Measurements from ENCODE around the gene CACNA2D3. TPM values are rescaled to one million over a fixed set of nuclear protein-coding genes. Genes with fewer than 3 reads are reported as not detected.

Gene CACNA2D3
- total and polyA plus RNA-seq, 2 donors from 2014 or later, result 5.7 to 11.2 TPM

- no peak overlapping the region for H3K9ac ChIP-seq (ENCODE audit: low read length in 3 of 3)
- FAIRE-seq, result no peak
- H3K27ac ChIP-seq (ENCODE audit: low read depth in 2 of 2, low read length in 2 of 2), result no peak overlapping the region
- no peak for TF ChIP-seq CTCF (IDR thresholded peaks at IDR 0.05; ENCODE audit: borderline replicate concordance, extremely low read depth, insufficient read depth)
- no peaks in the 10 kb centered on the region for H3K27me3 ChIP-seq (ENCODE audit: control insufficient read depth, insufficient read depth, low read length)
- DNase-seq, result no peak
- intact Hi-C loops (cut with DNase I), result no loop called here
- no peaks in the 10 kb centered on the region for H3K9me3 ChIP-seq (ENCODE audit: control insufficient read depth in 2 of 3, insufficient read depth in 1 of 3, low read length in 3 of 3)
- no peak overlapping the region for H3K4me3 ChIP-seq (ENCODE audit: low read length in 3 of 3)
- no peaks in the 10 kb centered on the region for H3K4me1 ChIP-seq (ENCODE audit: control insufficient read depth in 2 of 3, insufficient read depth in 2 of 3, low read depth in 1 of 3, low read length in 3 of 3)
- H3K36me3 ChIP-seq (ENCODE audit: control insufficient read depth in 2 of 3, insufficient read depth in 3 of 3, low read length in 3 of 3), result no peaks in the 10 kb centered on the region
Observed at GRCh38 chr3:54653456-54654195, 531.3 kb downstream of the CACNA2D3 start.

- no peaks in the 10 kb centered on the region for H3K36me3 ChIP-seq (ENCODE audit: control insufficient read depth in 2 of 3, insufficient read depth in 3 of 3, low read length in 3 of 3)
- H3K27me3 ChIP-seq (ENCODE audit: control insufficient read depth, insufficient read depth, low read length), result no peaks in the 10 kb centered on the region
- H3K27ac ChIP-seq (ENCODE audit: low read depth in 2 of 2, low read length in 2 of 2), result no peak overlapping the region
- no peaks in the 10 kb centered on the region for H3K4me1 ChIP-seq (ENCODE audit: control insufficient read depth in 2 of 3, insufficient read depth in 2 of 3, low read depth in 1 of 3, low read length in 3 of 3)
- intact Hi-C loops (cut with DNase I), result no loop called here
- H3K9me3 ChIP-seq (ENCODE audit: control insufficient read depth in 2 of 3, insufficient read depth in 1 of 3, low read length in 3 of 3), result no peaks in the 10 kb centered on the region
- TF ChIP-seq CTCF (IDR thresholded peaks at IDR 0.05; ENCODE audit: borderline replicate concordance, extremely low read depth, insufficient read depth), result no peak
- H3K9ac ChIP-seq (ENCODE audit: low read length in 3 of 3), result no peak overlapping the region
- DNase-seq (no peak), FAIRE-seq (no peak)
- H3K4me3 ChIP-seq (ENCODE audit: low read length in 3 of 3), result no peak overlapping the region
Observed at GRCh38 chr3:54654776-54655175, 532.4 kb downstream of the CACNA2D3 start.

- H3K27ac ChIP-seq (ENCODE audit: low read depth in 2 of 2, low read length in 2 of 2), result no peak overlapping the region
- H3K4me3 ChIP-seq (ENCODE audit: low read length in 3 of 3), result no peak overlapping the region
- no peak for FAIRE-seq
- H3K9ac ChIP-seq (ENCODE audit: low read length in 3 of 3), result no peak overlapping the region
- no peak for TF ChIP-seq CTCF (IDR thresholded peaks at IDR 0.05; ENCODE audit: borderline replicate concordance, extremely low read depth, insufficient read depth)
- H3K36me3 ChIP-seq (ENCODE audit: control insufficient read depth in 2 of 3, insufficient read depth in 3 of 3, low read length in 3 of 3), result no peaks in the 10 kb centered on the region
- no peaks in the 10 kb centered on the region for H3K4me1 ChIP-seq (ENCODE audit: control insufficient read depth in 2 of 3, insufficient read depth in 2 of 3, low read depth in 1 of 3, low read length in 3 of 3)
- H3K9me3 ChIP-seq (ENCODE audit: control insufficient read depth in 2 of 3, insufficient read depth in 1 of 3, low read length in 3 of 3), result no peaks in the 10 kb centered on the region
- no peaks in the 10 kb centered on the region for H3K27me3 ChIP-seq (ENCODE audit: control insufficient read depth, insufficient read depth, low read length)
- intact Hi-C loops (cut with DNase I), result no loop called here
- no peak for DNase-seq
Observed at GRCh38 chr3:54659347-54659746, 537.0 kb downstream of the CACNA2D3 start.

All from kidney (tissue), 14 donors.